Measurements from ENCODE around the gene ARHGAP19. TPM values are rescaled to one million over a fixed set of nuclear protein-coding genes. Genes with fewer than 3 reads are reported as not detected.

The ARHGAP19 gene
- polyA plus RNA-seq, 4 donors = 2.2 to 15.2 (median 3.7) TPM

DNA sequence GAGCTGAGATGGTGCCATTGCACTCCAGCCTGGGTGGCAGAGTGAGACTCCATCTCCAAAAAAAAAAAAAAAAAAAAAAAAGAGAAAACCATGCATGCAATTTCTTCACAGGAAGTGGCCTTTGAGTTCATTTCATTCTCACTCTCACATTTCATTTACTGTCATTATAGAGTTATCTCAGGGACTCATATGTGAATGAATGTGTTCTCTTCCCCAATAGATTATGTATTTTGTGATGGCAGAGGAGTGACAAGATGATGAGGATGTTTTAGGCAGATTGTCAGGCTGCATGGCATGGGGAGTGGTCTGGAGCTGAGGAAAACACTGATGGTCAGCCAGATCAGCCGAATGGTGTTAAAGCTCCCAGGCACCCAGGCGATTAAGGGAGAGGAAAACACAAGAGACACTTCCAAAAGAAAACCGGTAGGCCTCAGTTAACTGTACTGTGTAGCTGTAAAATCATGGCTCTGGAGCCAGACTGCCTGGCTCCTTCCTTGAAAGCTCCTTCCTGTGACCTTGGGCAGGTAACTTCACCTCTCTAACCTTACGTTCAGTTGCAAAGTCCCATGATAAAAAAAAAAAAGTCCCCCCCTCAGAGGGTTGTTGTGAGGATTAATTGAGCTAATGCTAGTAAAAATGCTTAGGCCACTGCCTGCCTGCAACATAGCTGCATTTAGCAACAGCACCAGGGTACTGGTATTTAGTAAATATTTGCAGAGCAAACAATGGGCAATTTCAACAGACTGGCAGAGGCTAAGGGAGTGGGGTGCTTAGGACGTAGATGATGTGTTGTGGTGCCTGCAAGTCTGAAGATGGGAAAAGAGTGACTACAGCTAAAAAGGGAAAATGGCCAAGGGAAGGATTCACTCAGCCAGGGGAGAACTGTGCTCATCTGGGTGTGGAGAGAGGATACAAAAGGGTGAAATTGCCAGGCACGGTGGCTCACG lies 35.2 kb upstream of the ARHGAP19 start:
- no peaks in the 10 kb centered on the region for H3K27me3 ChIP-seq (ENCODE audit: control insufficient read depth in 3 of 3, insufficient read depth in 3 of 3, low read length in 3 of 3)
- no peak overlapping the region for H3K4me3 ChIP-seq (ENCODE audit: low read depth in 1 of 3, low read length in 3 of 3)
- no peaks in the 10 kb centered on the region for H3K9me3 ChIP-seq (ENCODE audit: control insufficient read depth in 2 of 2, insufficient read depth in 1 of 2, low read depth in 1 of 2, low read length in 1 of 2)
- H3K27ac ChIP-seq (ENCODE audit: low read depth in 1 of 3, low read length in 2 of 3) = peak overlapping the region; percentile 5 to 47 (median 34)
- FAIRE-seq (no peak), DNase-seq (peak; percentile 31 to 56)
- H3K4me1 ChIP-seq (ENCODE audit: control insufficient read depth in 3 of 3, insufficient read depth in 2 of 3, low read depth in 1 of 3, low read length in 2 of 3) = peaks cover 5 to 44% (median 5%) of the 10 kb centered on the region in 3 donors
- 16 to 66% (median 33%) methylated on average over 7 of the region's 7 CpGs for WGBS, 3 donors
- H3K36me3 ChIP-seq (ENCODE audit: control insufficient read depth in 3 of 3, insufficient read depth in 2 of 3, low read depth in 1 of 3, low read length in 3 of 3) = peaks cover 0 to 18% (median 0%) of the 10 kb centered on the region in 3 donors

DNA sequence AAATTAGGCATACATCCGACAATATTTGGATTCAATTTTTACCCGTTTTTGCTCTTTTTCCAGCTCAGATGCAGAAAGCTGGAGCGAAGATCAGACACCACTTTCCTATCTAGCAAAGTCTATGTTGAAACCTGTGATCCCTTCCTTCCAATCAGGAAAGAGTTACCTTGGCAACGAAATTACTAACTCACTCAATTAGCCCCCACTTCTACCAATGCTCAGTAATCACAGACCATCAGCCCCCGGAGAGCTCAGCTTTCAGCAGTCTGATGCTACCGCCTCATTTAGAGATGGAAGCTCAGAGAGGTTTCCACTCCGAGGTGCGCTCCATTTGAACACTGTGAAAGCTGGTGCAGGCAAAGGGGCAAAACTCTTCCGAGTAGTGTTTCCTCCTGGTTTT lies 33.3 kb upstream of the ARHGAP19 start:
- Histone ChIP-seq H3K4me3 (ENCODE audit: low read depth in 1 of 3, low read length in 3 of 3) (no peak overlapping the region), H3K9me3 (ENCODE audit: control insufficient read depth in 2 of 2, insufficient read depth in 1 of 2, low read depth in 1 of 2, low read length in 1 of 2) (no peaks in the 10 kb centered on the region), H3K27ac (ENCODE audit: low read depth in 1 of 3, low read length in 2 of 3) (no peak overlapping the region), H3K27me3 (ENCODE audit: control insufficient read depth in 3 of 3, insufficient read depth in 3 of 3, low read length in 3 of 3) (peaks cover 0 to 1% (median 0%) of the 10 kb centered on the region in 3 donors), H3K36me3 (ENCODE audit: control insufficient read depth in 3 of 3, insufficient read depth in 2 of 3, low read depth in 1 of 3, low read length in 3 of 3) (peaks cover 0 to 14% (median 0%) of the 10 kb centered on the region in 3 donors), H3K4me1 (ENCODE audit: control insufficient read depth in 3 of 3, insufficient read depth in 2 of 3, low read depth in 1 of 3, low read length in 2 of 3) (peaks cover 7 to 39% (median 8%) of the 10 kb centered on the region in 3 donors)
- no peak for FAIRE-seq
- DNase-seq = no peak
- WGBS, 3 donors = 79 to 94% (median 89%) methylated on average over 9 of the region's 9 CpGs

- H3K27ac ChIP-seq (ENCODE audit: low read depth in 1 of 3, low read length in 2 of 3) = no peak overlapping the region
- H3K4me1 ChIP-seq (ENCODE audit: control insufficient read depth in 3 of 3, insufficient read depth in 2 of 3, low read depth in 1 of 3, low read length in 2 of 3) = peaks cover 6 to 30% (median 8%) of the 10 kb centered on the region in 3 donors
- peaks cover 0 to 8% (median 0%) of the 10 kb centered on the region in 3 donors for H3K27me3 ChIP-seq (ENCODE audit: control insufficient read depth in 3 of 3, insufficient read depth in 3 of 3, low read length in 3 of 3)
- FAIRE-seq = no peak
- H3K9me3 ChIP-seq (ENCODE audit: control insufficient read depth in 2 of 2, insufficient read depth in 1 of 2, low read depth in 1 of 2, low read length in 1 of 2) = no peaks in the 10 kb centered on the region
- WGBS, 3 donors = 85 to 91% (median 88%) methylated on average over 4 of the region's 4 CpGs
- no peak for DNase-seq
- H3K4me3 ChIP-seq (ENCODE audit: low read depth in 1 of 3, low read length in 3 of 3) = no peak overlapping the region
- peaks cover 0 to 1% (median 0%) of the 10 kb centered on the region in 3 donors for H3K36me3 ChIP-seq (ENCODE audit: control insufficient read depth in 3 of 3, insufficient read depth in 2 of 3, low read depth in 1 of 3, low read length in 3 of 3)
These were observed 31.1 kb upstream of the ARHGAP19 start for GRCh38 chr10:97323501-97323900.

- Histone ChIP-seq H3K4me1 (ENCODE audit: control insufficient read depth in 3 of 3, insufficient read depth in 2 of 3, low read depth in 1 of 3, low read length in 2 of 3) (peaks cover 3 to 14% (median 6%) of the 10 kb centered on the region in 3 donors), H3K27ac (ENCODE audit: low read depth in 1 of 3, low read length in 2 of 3) (no peak overlapping the region), H3K36me3 (ENCODE audit: control insufficient read depth in 3 of 3, insufficient read depth in 2 of 3, low read depth in 1 of 3, low read length in 3 of 3) (no peaks in the 10 kb centered on the region), H3K9me3 (ENCODE audit: control insufficient read depth in 2 of 2, insufficient read depth in 1 of 2, low read depth in 1 of 2, low read length in 1 of 2) (no peaks in the 10 kb centered on the region), H3K4me3 (ENCODE audit: low read depth in 1 of 3, low read length in 3 of 3) (peak overlapping the region in 1 of 3 donors; percentile 88), H3K27me3 (ENCODE audit: control insufficient read depth in 3 of 3, insufficient read depth in 3 of 3, low read length in 3 of 3) (peaks cover 0 to 8% (median 0%) of the 10 kb centered on the region in 3 donors)
- FAIRE-seq (no peak), DNase-seq (peak in 1 of 2 donors; percentile 39)
- WGBS, 3 donors = 27 to 69% (median 51%) methylated on average over 3 of the region's 3 CpGs
These were observed 29.4 kb upstream of the ARHGAP19 start for GRCh38 chr10:97321804-97322190.

DNA sequence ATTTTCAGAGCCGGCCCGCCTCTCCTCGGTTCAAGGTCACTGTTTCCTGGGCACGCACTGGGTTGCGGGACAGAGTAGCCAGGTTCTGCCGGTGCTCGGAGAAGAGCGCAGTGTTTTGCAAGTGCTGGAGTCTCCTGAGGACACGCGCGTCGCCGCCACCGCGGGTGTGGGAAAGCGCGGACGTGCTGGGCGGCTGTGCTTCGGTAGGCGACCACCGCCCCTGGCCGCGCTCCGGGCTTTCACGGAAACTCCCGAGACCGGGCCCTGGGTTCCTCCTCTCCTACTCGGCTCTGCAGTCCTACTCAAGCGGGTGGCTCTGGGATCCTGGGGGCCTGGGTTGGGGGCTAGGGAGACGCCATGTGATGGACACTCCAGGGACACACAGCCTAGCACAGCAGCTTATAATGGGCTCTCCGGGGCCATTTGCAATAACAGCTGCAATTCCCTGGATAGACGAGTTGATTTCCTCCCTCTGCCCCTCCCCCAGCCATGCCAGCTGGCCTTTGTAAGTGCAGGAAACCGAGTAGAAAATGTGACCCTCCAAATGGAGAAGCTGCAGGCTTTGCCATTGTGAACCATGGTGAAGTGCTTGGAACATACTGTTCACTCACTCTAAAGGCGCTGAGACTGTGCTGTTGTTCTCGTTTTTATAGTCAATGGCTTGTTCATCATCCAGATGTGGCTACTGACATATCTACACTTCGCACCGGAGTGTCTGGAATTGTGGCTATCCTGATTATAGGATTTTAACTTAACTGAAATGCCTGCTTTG lies 28.8 kb upstream of the ARHGAP19 start:
- Histone ChIP-seq H3K9me3 (ENCODE audit: control insufficient read depth in 2 of 2, insufficient read depth in 1 of 2, low read depth in 1 of 2, low read length in 1 of 2) (no peaks in the 10 kb centered on the region), H3K4me3 (ENCODE audit: low read depth in 1 of 3, low read length in 3 of 3) (peak overlapping the region; percentile 49 to 88 (median 75)), H3K4me1 (ENCODE audit: control insufficient read depth in 3 of 3, insufficient read depth in 2 of 3, low read depth in 1 of 3, low read length in 2 of 3) (peaks cover 3 to 14% (median 6%) of the 10 kb centered on the region in 3 donors), H3K27me3 (ENCODE audit: control insufficient read depth in 3 of 3, insufficient read depth in 3 of 3, low read length in 3 of 3) (peaks cover 0 to 8% (median 0%) of the 10 kb centered on the region in 3 donors), H3K36me3 (ENCODE audit: control insufficient read depth in 3 of 3, insufficient read depth in 2 of 3, low read depth in 1 of 3, low read length in 3 of 3) (no peaks in the 10 kb centered on the region), H3K27ac (ENCODE audit: low read depth in 1 of 3, low read length in 2 of 3) (peak overlapping the region in 2 of 3 donors; percentile 92 to 100)
- WGBS, 3 donors = 7 to 18% (median 10%) methylated on average over 35 to 38 of the region's 38 CpGs
- peak; percentile 48 to 72 for DNase-seq
- FAIRE-seq = no peak

DNA sequence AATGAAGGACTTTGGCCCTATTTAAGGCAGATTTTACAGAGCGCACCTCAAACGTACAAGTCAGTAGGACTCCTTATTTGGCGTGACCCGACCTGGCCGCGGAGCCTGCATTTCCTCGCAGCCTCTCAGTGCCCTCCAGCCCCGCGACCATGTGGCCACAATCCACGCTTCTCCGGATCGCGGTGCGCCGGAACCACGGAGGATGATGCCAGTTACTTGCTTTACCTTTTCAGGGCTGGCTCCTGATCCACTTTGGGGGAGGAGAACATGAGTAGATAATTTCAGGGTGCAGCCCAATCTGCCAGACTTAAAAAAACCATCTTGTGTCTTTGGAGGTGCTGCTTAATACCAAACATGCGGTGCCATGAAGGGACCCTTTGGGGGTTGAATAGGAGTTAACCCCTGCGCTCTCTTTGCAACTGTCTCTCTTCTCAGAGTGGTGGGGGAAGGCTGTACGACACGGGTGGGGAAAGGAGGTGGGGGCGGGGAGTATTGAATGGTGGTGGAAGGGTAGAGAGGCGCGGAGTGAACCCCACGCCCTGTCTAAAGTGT lies 28.1 kb upstream of the ARHGAP19 start:
- Histone ChIP-seq H3K36me3 (ENCODE audit: control insufficient read depth in 3 of 3, insufficient read depth in 2 of 3, low read depth in 1 of 3, low read length in 3 of 3) (no peaks in the 10 kb centered on the region), H3K4me3 (ENCODE audit: low read depth in 1 of 3, low read length in 3 of 3) (peak overlapping the region; percentile 49 to 88 (median 75)), H3K4me1 (ENCODE audit: control insufficient read depth in 3 of 3, insufficient read depth in 2 of 3, low read depth in 1 of 3, low read length in 2 of 3) (peaks cover 3 to 14% (median 6%) of the 10 kb centered on the region in 3 donors), H3K27me3 (ENCODE audit: control insufficient read depth in 3 of 3, insufficient read depth in 3 of 3, low read length in 3 of 3) (peaks cover 0 to 8% (median 0%) of the 10 kb centered on the region in 3 donors), H3K27ac (ENCODE audit: low read depth in 1 of 3, low read length in 2 of 3) (peak overlapping the region; percentile 34 to 100 (median 92)), H3K9me3 (ENCODE audit: control insufficient read depth in 2 of 2, insufficient read depth in 1 of 2, low read depth in 1 of 2, low read length in 1 of 2) (no peaks in the 10 kb centered on the region)
- 1 to 10% (median 8%) methylated on average over 24 of the region's 24 CpGs for WGBS, 3 donors
- FAIRE-seq (no peak), DNase-seq (peak in 1 of 2 donors; percentile 36)

GRCh38 chr10:97319671-97320479 lies 27.4 kb upstream of the ARHGAP19 start:
- WGBS, 3 donors = 0 to 1% (median 1%) methylated on average over 56 to 83 of the region's 83 CpGs
- no peak for FAIRE-seq

More at GRCh38 chr10:97319671-97320479, 27.4 kb upstream of the ARHGAP19 start:
- Histone ChIP-seq H3K9me3 (ENCODE audit: control insufficient read depth in 2 of 2, insufficient read depth in 1 of 2, low read depth in 1 of 2, low read length in 1 of 2) (no peaks in the 10 kb centered on the region), H3K4me1 (ENCODE audit: control insufficient read depth in 3 of 3, insufficient read depth in 2 of 3, low read depth in 1 of 3, low read length in 2 of 3) (peaks cover 3 to 14% (median 6%) of the 10 kb centered on the region in 3 donors), H3K4me3 (ENCODE audit: low read depth in 1 of 3, low read length in 3 of 3) (peak overlapping the region; percentile 49 to 88 (median 75)), H3K27me3 (ENCODE audit: control insufficient read depth in 3 of 3, insufficient read depth in 3 of 3, low read length in 3 of 3) (peaks cover 0 to 8% (median 0%) of the 10 kb centered on the region in 3 donors), H3K27ac (ENCODE audit: low read depth in 1 of 3, low read length in 2 of 3) (peak overlapping the region; percentile 34 to 100 (median 92)), H3K36me3 (ENCODE audit: control insufficient read depth in 3 of 3, insufficient read depth in 2 of 3, low read depth in 1 of 3, low read length in 3 of 3) (no peaks in the 10 kb centered on the region)
- peak; percentile 64 to 78 for DNase-seq
